ENCODE data around the gene NRP2. TPM values are rescaled to one million over a fixed set of nuclear protein-coding genes. Genes with fewer than 3 reads are reported as not detected.

NRP2 gene
- total RNA-seq, 1 donor from 2014 or later, result 76.7 TPM

DNA sequence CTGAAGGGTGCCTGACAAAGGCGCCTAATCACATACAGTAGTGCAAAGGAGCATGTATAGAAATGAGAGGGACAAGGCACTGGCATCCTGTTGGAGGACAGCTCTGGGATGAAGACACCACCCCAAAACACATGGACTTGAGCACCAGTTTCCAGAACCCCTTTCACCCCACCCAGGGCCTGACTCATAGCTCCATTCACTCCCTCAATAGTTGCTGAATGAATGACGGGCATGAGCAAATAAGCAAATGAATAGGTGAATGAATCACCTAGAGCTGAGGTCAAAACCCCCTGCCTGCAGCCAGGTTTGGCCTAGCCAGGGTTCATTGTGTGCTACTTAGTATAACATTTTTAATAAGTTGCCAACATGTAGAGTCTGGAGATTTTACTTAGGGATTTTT lies 66.3 kb downstream of the NRP2 start:
- Histone ChIP-seq H3K36me3 (ENCODE audit: insufficient read depth, low read length) (peaks cover 21% of the 10 kb centered on the region), H3K4me1 (ENCODE audit: insufficient read depth, low read length) (peaks cover 50% of the 10 kb centered on the region), H3K9me3 (ENCODE audit: insufficient read depth, low read depth, low read length) (no peaks in the 10 kb centered on the region), H4K20me1 (ENCODE audit: insufficient read depth, low read length) (no peaks in the 10 kb centered on the region), H3K4me3 (ENCODE audit: insufficient read depth, low read depth, low read length) (no peak overlapping the region), H3K9ac (ENCODE audit: low read length) (peak overlapping the region; percentile 66), H3K79me2 (ENCODE audit: insufficient read depth, low read length) (no peaks in the 10 kb centered on the region), H2AFZ (ENCODE audit: low read depth, low read length) (no peak overlapping the region), H3K27me3 (ENCODE audit: insufficient read depth, low read length) (no peaks in the 10 kb centered on the region), H3K27ac (ENCODE audit: low read depth, low read length) (peak overlapping the region; percentile 69), H3K4me2 (ENCODE audit: low read length) (peak overlapping the region; percentile 24)
- no peak for FAIRE-seq
- Mint-ChIP-seq H3K9me3 (ENCODE audit: unreplicated experiment) (no peaks in the 10 kb centered on the region), H3K36me3 (ENCODE audit: low read depth, unreplicated experiment) (peaks cover 27% of the 10 kb centered on the region), H3K27me3 (ENCODE audit: low read depth, unreplicated experiment) (peaks cover 11% of the 10 kb centered on the region), H3K27ac (ENCODE audit: unreplicated experiment) (no peak overlapping the region), H3K4me3 (ENCODE audit: unreplicated experiment) (no peak overlapping the region), H3K4me1 (ENCODE audit: low read depth, unreplicated experiment) (peaks cover 16% of the 10 kb centered on the region)
- DNase-seq (ENCODE audit: low read depth), result peak; percentile 70
- TF ChIP-seq EZH2 (IDR thresholded peaks at IDR 0.05; ENCODE audit: insufficient read depth, low read length), result no peak

DNA sequence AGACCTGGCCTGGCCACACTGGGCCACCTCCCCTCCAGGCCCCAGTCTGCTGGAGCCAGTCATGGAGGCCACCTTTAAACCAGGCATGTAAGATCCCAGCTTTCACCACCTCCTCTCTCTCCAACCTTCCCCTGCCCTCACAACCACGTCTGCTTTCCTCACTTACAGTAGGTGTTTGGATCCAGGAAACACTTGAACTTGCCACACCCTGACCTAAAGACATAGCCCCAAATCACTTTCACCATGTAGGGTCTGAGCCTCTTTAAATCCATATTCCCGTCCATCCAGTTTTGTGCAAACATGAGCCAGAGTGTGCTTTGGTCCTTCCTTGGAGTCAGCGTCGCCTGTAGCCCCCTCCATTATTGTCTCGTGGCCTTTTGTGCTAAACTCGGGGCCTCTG lies 66.8 kb downstream of the NRP2 start:
- no peak for FAIRE-seq
- H3K79me2 ChIP-seq (ENCODE audit: insufficient read depth, low read length), result no peaks in the 10 kb centered on the region
- Mint-ChIP-seq H3K27ac (ENCODE audit: unreplicated experiment) (no peak overlapping the region), H3K4me3 (ENCODE audit: unreplicated experiment) (no peak overlapping the region), H3K4me1 (ENCODE audit: low read depth, unreplicated experiment) (peaks cover 18% of the 10 kb centered on the region), H3K9me3 (ENCODE audit: unreplicated experiment) (no peaks in the 10 kb centered on the region), H3K27me3 (ENCODE audit: low read depth, unreplicated experiment) (peaks cover 8% of the 10 kb centered on the region), H3K36me3 (ENCODE audit: low read depth, unreplicated experiment) (peaks cover 25% of the 10 kb centered on the region)
- no peaks in the 10 kb centered on the region for H4K20me1 ChIP-seq (ENCODE audit: insufficient read depth, low read length)
- H3K36me3 ChIP-seq (ENCODE audit: insufficient read depth, low read length), result peaks cover 18% of the 10 kb centered on the region
- TF ChIP-seq, protein P1, sequence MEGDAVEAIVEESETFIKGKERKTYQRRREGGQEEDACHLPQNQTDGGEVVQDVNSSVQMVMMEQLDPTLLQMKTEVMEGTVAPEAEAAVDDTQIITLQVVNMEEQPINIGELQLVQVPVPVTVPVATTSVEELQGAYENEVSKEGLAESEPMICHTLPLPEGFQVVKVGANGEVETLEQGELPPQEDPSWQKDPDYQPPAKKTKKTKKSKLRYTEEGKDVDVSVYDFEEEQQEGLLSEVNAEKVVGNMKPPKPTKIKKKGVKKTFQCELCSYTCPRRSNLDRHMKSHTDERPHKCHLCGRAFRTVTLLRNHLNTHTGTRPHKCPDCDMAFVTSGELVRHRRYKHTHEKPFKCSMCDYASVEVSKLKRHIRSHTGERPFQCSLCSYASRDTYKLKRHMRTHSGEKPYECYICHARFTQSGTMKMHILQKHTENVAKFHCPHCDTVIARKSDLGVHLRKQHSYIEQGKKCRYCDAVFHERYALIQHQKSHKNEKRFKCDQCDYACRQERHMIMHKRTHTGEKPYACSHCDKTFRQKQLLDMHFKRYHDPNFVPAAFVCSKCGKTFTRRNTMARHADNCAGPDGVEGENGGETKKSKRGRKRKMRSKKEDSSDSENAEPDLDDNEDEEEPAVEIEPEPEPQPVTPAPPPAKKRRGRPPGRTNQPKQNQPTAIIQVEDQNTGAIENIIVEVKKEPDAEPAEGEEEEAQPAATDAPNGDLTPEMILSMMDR (IDR thresholded peaks at IDR 0.05; ENCODE audit: insufficient read depth, low read depth, low read length), result no peak
- TF ChIP-seq EZH2 (IDR thresholded peaks at IDR 0.05; ENCODE audit: insufficient read depth, low read length), result no peak
- DNase-seq (ENCODE audit: low read depth), result no peak
- peak overlapping the region; percentile 24 for H3K4me2 ChIP-seq (ENCODE audit: low read length)
- no peaks in the 10 kb centered on the region for H3K9me3 ChIP-seq (ENCODE audit: insufficient read depth, low read depth, low read length)
- H3K27ac ChIP-seq (ENCODE audit: low read depth, low read length), result peak overlapping the region; percentile 64
- H3K4me3 ChIP-seq (ENCODE audit: insufficient read depth, low read depth, low read length), result no peak overlapping the region
- peak overlapping the region; percentile 16 for H3K9ac ChIP-seq (ENCODE audit: low read length)
- no peak overlapping the region for H2AFZ ChIP-seq (ENCODE audit: low read depth, low read length)
- H3K27me3 ChIP-seq (ENCODE audit: insufficient read depth, low read length), result no peaks in the 10 kb centered on the region
- H3K4me1 ChIP-seq (ENCODE audit: insufficient read depth, low read length), result peaks cover 53% of the 10 kb centered on the region

DNA sequence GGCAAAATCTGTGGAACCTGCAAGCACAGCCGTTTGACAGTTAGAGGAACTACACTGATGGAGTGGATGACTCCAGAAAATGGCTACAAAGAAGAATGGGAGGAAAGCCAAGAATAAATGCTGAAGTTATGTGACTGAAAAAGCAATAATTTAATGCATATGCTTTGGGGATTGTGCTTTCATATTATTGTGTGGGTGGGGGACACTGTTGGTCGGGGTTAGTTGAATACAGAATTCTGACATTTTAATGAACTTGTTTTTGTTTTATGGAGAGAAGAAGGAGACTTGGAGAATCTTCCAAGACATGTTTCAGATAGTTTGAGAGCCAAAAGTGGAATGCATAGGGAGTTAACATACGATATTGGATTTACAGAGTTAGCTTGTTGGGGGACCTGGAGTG lies 68.5 kb downstream of the NRP2 start:
- no peak overlapping the region for H3K9ac ChIP-seq (ENCODE audit: low read length)
- H3K9me3 ChIP-seq (ENCODE audit: insufficient read depth, low read depth, low read length), result no peaks in the 10 kb centered on the region
- DNase-seq (ENCODE audit: low read depth) (no peak), FAIRE-seq (no peak)
- H3K4me2 ChIP-seq (ENCODE audit: low read length), result no peak overlapping the region
- TF ChIP-seq EZH2 (IDR thresholded peaks at IDR 0.05; ENCODE audit: insufficient read depth, low read length), result no peak
- TF ChIP-seq, protein P1 (IDR thresholded peaks at IDR 0.05; ENCODE audit: insufficient read depth, low read depth, low read length), result no peak
- H3K27ac Mint-ChIP-seq (ENCODE audit: unreplicated experiment), result no peak overlapping the region
- H3K4me3 Mint-ChIP-seq (ENCODE audit: unreplicated experiment), result no peak overlapping the region
- no peaks in the 10 kb centered on the region for H3K79me2 ChIP-seq (ENCODE audit: insufficient read depth, low read length)
- H3K27me3 Mint-ChIP-seq (ENCODE audit: low read depth, unreplicated experiment), result peaks cover 4% of the 10 kb centered on the region
- H3K27me3 ChIP-seq (ENCODE audit: insufficient read depth, low read length), result no peaks in the 10 kb centered on the region
- H3K27ac ChIP-seq (ENCODE audit: low read depth, low read length), result no peak overlapping the region
- no peaks in the 10 kb centered on the region for H3K9me3 Mint-ChIP-seq (ENCODE audit: unreplicated experiment)
- H2AFZ ChIP-seq (ENCODE audit: low read depth, low read length), result no peak overlapping the region
- H3K4me1 Mint-ChIP-seq (ENCODE audit: low read depth, unreplicated experiment), result peaks cover 34% of the 10 kb centered on the region
- peaks cover 13% of the 10 kb centered on the region for H3K36me3 Mint-ChIP-seq (ENCODE audit: low read depth, unreplicated experiment)
- no peak overlapping the region for H3K4me3 ChIP-seq (ENCODE audit: insufficient read depth, low read depth, low read length)
- H3K4me1 ChIP-seq (ENCODE audit: insufficient read depth, low read length), result peaks cover 70% of the 10 kb centered on the region
- H4K20me1 ChIP-seq (ENCODE audit: insufficient read depth, low read length), result no peaks in the 10 kb centered on the region
- peaks cover 18% of the 10 kb centered on the region for H3K36me3 ChIP-seq (ENCODE audit: insufficient read depth, low read length)

Data from astrocyte (in vitro differentiated cells and primary cell).